GM08714 (cell line): ENCODE results near the gene MBD2.
"Not testable (repeated sequence)": the region's sequence is repeated elsewhere in the genome, so short reads cannot be mapped to it uniquely, and the experiment has no call there.

Experiments used
- H3K4me3 ChIP-seq: fragments of 200-500 bp; sonication (Bioruptor generic); 2 replicates; pipeline ENCODE4 v1.5.1; 2014; ENCODE audit warnings: mild to moderate bottlenecking, low read length, inconsistent platforms
- ZNF274 ChIP-seq: IDR thresholded peaks from 2 replicates; pipeline ENCODE4 v1.6.1; 2012; ENCODE audit warnings: mild to moderate bottlenecking, low read depth, low read length

Gene MBD2, protein sequence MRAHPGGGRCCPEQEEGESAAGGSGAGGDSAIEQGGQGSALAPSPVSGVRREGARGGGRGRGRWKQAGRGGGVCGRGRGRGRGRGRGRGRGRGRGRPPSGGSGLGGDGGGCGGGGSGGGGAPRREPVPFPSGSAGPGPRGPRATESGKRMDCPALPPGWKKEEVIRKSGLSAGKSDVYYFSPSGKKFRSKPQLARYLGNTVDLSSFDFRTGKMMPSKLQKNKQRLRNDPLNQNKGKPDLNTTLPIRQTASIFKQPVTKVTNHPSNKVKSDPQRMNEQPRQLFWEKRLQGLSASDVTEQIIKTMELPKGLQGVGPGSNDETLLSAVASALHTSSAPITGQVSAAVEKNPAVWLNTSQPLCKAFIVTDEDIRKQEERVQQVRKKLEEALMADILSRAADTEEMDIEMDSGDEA

DNA sequence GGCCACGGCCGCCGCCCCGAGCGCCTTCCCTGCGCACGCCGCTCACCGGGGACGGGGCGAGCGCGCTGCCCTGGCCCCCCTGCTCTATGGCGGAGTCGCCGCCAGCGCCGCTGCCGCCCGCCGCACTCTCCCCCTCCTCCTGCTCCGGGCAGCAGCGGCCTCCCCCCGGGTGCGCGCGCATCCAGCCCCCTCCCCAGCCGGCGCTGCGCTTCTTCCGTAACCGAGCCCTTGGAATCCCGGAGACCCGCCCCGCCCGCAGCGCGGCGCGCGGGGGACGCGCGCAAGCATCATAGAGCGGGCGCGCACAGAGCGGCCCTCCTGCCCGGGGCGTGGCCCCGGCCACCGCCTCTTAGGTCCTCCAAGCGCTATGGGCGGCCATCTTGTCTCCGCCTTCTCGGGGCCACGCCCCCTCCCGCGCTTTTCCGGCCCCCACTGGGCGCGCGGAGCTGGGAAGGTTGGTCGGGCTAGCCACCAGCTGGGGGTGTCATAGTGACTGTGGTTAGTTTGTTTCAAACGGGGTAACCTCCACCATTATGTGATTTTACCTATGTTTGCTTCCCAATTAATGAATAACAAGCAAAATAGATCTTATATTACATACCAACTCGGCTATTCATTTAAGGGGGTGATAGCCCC, at the start of gene MBD2:
Gene MBD2 (minus strand): TSS at position 291 of the 636 bp plus-strand sequence. CDS start 110 bp downstream, at position 181.
- TF ChIP-seq ZNF274: no peak

DNA sequence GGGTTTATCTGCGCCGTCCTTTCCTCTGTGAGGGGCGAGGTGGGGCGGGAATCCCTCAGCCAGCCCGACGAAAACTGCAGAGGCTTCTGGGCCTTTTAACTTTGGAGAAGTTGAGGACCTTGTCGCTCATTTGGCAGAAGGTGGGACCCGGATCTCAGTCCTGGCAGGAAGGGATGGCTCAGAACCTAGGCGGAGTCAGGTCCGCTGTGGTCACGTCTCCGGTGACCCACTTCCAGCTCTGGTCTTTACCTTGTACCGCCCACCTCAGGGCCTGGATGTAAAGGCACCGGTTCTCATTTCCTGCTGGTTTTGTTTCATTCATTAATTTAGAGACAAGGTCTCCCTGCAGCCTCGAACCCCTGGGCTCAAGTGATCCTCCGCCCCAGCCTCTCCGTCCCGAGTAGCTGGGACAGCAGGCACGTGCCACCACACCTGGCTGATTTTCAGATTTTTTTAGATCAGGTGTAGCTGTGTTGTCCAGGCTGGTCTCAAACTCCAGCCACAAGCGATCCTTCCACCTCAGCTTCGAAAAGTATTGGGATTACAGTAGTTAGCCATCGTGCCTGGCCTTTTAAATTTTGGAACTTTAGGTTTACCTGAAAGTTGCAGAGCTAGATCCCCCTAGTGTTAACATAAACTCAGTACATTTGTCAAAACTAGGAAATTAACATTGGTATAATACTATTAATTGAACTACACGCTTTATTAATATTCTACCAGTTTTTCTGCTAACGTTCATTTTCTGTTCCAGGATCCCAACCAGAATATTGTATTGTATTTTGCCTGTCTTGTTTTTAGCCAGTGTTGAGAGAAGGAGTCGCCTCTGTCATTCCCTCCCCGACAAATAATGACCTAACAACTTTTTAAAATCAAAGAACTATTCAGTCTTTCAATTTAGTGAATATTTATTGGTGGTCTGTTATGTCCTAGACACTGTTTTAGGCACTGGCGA, 45.7 kb upstream of the MBD2 start:
- no peak for TF ChIP-seq ZNF274
- peak overlapping the region; percentile 61 for H3K4me3 ChIP-seq

More for the DNA sequence above, at the start of gene MBD2:
- peak within 1 kb of the TSS; percentile 97 for H3K4me3 ChIP-seq

DNA sequence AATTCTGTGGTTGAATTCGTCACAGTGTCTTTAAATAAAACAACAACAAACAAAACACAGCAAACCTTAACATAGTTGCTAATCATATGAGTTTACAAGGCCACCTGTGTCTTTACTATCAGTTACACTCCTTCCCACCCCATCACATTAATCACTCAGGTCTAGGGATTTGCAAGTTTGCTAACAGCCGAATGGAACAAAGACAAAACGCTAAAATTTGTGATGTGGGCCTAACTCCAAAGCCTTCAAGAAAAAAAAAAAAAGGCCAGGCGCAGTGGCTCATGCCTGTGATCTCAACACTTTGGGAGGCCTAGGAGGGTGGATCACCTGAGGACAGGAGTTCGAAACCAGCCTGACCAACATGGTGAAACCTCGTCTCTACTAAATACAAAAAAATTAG, 44.3 kb upstream of the MBD2 start:
- TF ChIP-seq ZNF274: no peak

DNA sequence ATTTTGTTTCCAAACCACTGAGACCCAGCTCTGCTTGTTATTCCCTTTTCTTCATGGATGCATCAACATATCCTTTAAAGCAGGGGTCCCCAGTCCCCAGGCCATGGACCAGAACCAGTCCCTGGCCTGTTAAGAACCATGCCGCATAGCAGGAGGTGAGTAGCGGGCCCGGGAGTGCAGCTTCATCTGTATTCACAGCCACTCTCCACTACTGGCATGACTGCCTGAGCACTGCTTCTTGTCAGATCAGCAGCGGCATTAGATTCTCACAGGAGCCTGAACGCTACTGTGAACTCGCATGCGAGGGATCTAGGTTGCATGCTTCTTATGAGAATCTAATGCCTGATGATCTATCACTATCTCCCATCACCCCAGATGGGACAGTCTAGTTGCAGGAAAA, 43.2 kb upstream of the MBD2 start:
- no peak for TF ChIP-seq ZNF274
- H3K4me3 ChIP-seq: no peak overlapping the region

More for the DNA sequence above, 44.3 kb upstream of the MBD2 start:
- H3K4me3 ChIP-seq: peak overlapping the region; percentile 61; the same call in 1 of the 2 replicates

DNA sequence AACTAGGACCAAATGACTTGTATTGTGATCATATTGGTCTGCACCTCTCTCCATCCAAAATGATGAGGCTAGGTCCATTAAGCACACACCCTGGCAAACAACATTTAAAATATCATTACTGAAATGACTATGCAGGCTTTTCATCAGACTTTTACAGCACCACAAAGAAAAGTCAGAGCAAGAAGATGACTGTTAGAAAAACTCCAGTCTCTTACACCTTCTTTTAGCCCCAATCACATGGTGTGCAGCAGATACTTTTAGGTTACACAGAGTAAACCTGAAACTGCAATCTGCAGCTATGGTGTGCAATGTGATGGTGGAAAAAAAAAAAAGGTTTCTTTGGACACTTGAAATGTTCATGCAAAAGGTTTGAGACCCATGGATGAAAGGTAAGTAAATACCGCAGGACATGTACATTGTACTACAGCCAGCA, 39.5 kb upstream of the MBD2 start:
- TF ChIP-seq ZNF274: no peak
- H3K4me3 ChIP-seq: no peak overlapping the region

DNA sequence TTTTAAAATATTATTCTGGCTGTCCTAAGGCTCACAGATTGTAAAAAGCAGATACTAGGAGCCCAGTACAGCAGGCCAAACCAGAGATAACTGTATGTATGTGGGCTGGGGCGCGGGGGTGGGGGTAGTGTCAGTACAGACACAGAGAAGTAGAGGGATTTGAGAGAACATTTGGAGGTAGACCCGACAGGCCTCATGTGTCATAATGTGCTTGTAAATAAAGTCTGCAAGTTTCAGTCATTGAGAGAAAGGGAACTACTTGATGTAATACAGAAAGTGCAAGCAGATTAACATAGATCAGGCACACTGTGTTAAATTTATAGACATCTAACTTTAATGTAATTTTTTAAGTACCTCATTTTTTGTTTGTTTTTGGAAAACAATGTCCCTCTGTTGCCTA, 37.4 kb upstream of the MBD2 start:
- no peak for TF ChIP-seq ZNF274
- H3K4me3 ChIP-seq: peak overlapping the region; percentile 10; the same call in 1 of the 2 replicates

DNA sequence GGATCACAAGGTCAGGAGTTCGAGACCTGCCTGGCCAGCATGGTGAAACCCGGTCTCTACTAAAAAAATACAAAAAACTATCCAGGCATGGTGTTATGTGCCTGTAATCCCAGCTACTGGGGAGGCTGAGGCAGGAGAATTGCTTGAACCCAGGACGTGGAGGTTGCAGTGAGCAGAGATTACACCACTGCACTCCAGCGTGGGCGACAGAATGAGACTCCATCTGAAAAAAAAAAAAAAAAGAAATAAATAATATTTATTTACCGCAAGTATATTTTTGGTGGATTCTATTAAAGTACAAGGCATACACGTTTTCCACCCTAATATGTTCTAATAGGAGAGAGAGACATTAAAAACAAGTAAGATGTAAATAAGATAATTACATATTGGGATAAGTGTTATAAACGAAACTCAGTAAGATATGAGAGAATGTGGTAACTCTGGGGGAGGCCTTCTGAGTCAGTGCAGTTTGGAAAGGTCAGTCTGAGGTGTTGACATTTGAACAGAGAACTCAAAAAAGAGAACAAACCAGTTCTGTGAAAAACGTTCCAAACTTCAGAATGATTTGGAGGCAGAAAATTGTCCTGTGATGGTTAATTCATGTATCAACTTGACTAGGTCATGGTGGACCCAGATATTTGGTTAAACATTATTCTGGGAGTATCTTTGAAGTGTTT, 36.1 kb upstream of the MBD2 start:
- H3K4me3 ChIP-seq: no peak overlapping the region
- TF ChIP-seq ZNF274: no peak

DNA sequence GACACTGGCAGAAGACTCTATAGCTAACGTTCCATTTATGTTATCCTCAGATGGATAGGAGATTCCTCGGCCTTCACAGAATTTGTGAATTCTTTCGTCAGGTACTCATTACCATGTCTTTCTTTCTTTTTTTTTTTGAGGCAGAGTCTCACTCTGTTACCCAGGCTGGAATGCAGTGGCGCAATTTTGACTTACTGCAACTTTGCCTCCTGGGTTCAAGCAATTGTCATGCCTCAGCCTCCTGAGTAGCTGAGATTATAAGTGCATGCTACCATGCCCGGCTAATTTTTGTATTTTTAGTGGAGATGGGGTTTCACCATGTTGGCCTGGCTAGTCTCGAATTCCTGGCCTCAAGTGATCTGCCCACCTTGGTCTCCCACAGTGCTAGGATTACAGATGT, 33.3 kb upstream of the MBD2 start:
- not testable (repeated sequence) for H3K4me3 ChIP-seq

DNA sequence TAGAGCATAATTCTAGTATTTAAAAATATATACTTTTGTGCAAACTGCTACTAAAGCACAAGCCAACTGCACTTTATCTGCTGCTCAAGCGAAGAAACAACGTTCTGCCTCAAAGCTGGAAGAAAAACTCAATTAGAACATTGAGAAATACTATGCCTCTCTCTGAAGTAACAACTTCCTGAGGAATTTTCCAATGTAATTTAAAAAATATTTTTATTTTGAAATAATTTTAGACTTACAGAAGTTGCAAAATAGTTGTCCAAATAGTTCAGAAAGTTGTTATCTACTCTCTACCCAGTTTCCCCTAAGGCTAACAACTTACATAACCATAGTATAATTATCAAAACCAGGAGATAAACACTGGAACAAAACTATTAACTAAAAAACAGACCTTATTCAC, 32.5 kb upstream of the MBD2 start:
- TF ChIP-seq ZNF274: no peak
- no peak overlapping the region for H3K4me3 ChIP-seq

DNA sequence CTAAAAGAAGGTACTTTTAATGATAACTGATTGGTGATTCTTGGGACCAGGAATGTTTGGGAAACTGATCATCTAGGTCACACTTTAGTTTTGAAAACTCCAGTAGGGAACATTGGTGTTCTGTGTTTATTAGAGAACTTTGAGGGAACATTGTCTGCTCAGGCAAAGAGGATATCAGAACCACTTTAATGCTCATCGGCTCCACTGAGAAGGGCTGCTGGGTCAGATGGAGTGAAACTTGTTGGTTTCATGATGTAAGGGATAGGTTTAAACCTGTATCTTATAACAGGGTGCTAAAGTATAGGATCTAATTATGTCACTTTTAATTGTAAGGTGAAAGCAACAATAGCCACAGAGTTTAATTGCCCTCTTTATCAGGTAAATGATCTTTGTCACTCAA, 30.7 kb upstream of the MBD2 start:
- no peak overlapping the region for H3K4me3 ChIP-seq
- no peak for TF ChIP-seq ZNF274

DNA sequence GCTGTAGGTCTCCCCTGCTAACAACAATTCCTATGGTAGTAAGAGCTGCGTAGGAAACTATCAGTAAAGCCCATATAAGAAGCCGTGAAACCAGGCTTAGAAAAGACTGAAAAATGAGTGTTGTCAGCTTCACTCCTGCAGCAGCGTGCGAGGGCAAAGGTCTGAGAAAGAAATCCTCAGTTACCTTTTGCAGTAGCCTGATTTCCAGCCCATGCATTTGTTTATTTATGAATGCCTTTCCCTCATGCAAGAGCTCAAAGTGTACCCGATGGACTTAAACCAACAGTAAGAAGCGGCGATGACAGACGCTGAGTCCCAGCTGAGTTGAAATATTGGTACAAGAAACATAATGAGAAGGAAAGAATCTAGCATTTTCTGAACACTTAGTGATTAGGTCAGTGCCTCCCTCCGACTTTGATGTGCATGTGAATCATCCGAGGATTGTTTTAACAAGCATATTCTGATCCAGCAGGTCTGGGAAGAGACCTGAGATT, 29.8 kb upstream of the MBD2 start:
- no peak overlapping the region for H3K4me3 ChIP-seq
- no peak for TF ChIP-seq ZNF274

DNA sequence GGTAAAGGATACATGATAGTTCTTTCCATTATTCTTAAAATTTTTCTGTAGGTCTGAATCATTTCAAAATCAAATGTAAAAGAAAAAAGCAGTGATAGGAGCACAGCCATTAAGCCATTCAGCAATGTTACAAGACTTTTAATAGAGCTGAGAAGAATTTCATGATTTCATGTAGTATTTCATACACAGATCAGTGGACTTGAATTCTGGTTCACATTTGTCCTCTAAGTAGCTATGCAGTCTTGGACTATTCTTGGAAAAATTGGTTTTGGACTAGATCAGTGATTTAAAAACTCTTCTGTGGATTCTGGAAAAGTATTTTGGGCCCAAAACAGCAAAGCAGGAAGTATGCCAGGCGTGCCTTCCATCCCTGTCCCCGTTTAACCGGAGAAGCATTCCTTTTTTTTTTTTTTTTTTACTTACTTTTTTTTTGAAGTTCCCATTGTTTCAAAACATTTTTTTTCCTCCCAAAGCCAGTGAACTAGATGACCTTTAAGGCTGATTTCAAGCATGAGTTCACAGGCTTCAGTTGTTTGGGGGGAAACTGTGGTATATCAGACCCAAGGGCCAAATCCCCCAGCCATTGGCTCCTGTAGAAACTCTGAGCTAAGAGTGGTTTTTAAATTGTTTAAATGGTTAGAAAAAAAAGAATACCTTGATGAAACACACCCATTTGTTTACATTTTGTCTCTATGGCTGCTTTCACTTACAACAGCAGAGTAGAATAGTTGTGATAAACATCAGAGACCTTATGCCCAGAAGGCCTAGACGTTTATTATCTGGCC, 27.3 kb upstream of the MBD2 start:
- TF ChIP-seq ZNF274: no peak
- H3K4me3 ChIP-seq: no peak overlapping the region

DNA sequence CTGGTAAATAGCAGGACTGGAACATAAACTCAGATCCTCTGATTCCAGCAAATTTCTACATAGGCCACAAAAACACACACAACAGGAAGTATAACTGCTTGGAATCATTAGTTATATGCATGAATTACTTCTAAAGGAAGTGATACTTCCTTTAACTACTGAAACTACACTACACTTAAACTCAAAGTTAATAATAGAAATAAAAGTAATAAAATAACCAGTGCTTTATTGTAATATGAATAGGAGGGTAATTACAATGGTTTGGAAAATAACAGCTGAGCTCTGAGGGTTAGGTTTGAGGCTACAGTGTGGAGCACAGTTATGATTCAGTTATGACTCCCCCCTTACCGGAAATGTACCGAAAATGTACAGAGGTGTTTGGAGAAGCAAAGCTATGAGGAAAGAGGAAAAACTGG, 26.4 kb upstream of the MBD2 start:
- H3K4me3 ChIP-seq: no peak overlapping the region
- no peak for TF ChIP-seq ZNF274
